Thyroid gland (tissue), 4 donors: ENCODE results near the gene SMIM10L2A. TPM values are rescaled to one million over a fixed set of nuclear protein-coding genes. Genes with fewer than 3 reads are reported as not detected.
A peak's percentile ranks its signal among the peaks of the same experiment; 100 is the strongest.
"Not testable (repeated sequence)": the region's sequence is repeated elsewhere in the genome, so short reads cannot be mapped to it uniquely, and the experiment has no call there.

Experiments used
- DNase-seq, 2 donors: peaks; one replicate each; pipeline ENCODE4 v3.0.0-alpha.2; 2019
- H3K27ac ChIP-seq, 3 donors: fragments of 200-600 bp; sonication (generic); 1 replicate in 2 of 3; 2 replicates in 1 of 3; pipeline ENCODE4 v1.5.1; 2016 to 2019; ENCODE audit warnings: mild to moderate bottlenecking in 1 of 3, moderate library complexity in 1 of 3
- H3K27me3 ChIP-seq: fragments of 200-600 bp; sonication (generic); one replicate; pipeline ENCODE4 v1.5.1; 2019
- H3K36me3 ChIP-seq, 2 donors: fragments of 200-600 bp; sonication (generic); one replicate each; pipeline ENCODE4 v1.5.1; 2016 to 2019
- H3K4me1 ChIP-seq, 2 donors: fragments of 200-600 bp; sonication (generic); one replicate each; pipeline ENCODE4 v1.5.1; 2017 to 2019
- H3K4me3 ChIP-seq, 3 donors: fragments of 200-600 bp; sonication (generic); replicated peaks in 1 of 3; 1 replicate in 2 of 3; 2 replicates in 1 of 3; pipeline ENCODE4 v1.5.1; 2016; ENCODE audit warnings: mild to moderate bottlenecking in 1 of 3
- H3K9me3 ChIP-seq: fragments of 200-600 bp; sonication (generic); one replicate; pipeline ENCODE4 v1.5.1; 2017
- POLR2A ChIP-seq, 2 donors: fragments of 450-650 bp; IDR thresholded peaks; one replicate each; pipeline ENCODE4 v1.6.1; 2017; ENCODE audit warnings: antibody characterized with exemption in 2 of 2, mild to moderate bottlenecking in 2 of 2, moderate library complexity in 1 of 2
- whole genome bisulfite sequencing, 2 donors: methylation state at CpG; one replicate each; pipeline ENCODE4 v1.1.5; 2017; 5-methylcytosine and 5-hydroxymethylcytosine counted together
- intact Hi-C: fragments of 100-400 bp; cut with DNase I; formaldehyde crosslinking; loops from one replicate; pipeline ENCODE4 v1.15.1; 2023
- total RNA-seq, 4 donors: library from RNA; depleted of rRNA; stranded (reverse); fragments of >200 nt; gene quantifications; one replicate each; pipeline ENCODE4 v1.2.3, GENCODE V29; 2016
- TF ChIP-seq, protein P1 (sequence below), 6 experiments: fragments of 200-600 bp in 3 of 6; fragments of 450-650 bp in 3 of 6; sonication (generic) in 3 of 6; IDR thresholded peaks; one replicate each; pipeline ENCODE4 v1.5.1; 2016 to 2019; ENCODE audit warnings: antibody characterized with exemption in 6 of 6, mild to moderate bottlenecking in 2 of 6, inconsistent platforms in 1 of 6, moderate library complexity in 1 of 6

The SMIM10L2A gene
- total RNA-seq, 4 donors from 2014 or later = 3.6 to 6.7 (median 4.8) TPM

DNA sequence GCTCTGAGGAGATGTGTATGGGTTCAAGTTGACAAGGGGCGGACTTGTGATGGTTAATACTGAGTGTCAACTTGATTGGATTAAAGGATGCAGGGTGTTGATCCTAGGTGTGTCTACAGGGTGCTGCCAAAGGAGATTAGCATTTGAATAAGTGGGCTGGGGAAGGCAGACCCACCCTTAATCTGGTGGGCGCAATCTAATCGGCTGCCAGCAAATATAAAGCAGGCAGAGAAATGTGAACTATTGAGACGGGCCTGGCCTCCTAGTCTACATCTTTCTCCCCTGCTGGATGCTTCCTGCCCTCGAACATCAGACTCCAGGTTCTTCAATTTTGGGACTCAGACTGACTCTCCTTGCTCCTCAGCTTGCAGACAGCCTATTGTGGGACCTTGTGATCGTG is 26.7 kb upstream of the SMIM10L2A start:
- H3K27me3 ChIP-seq = no peaks in the 10 kb centered on the region
- H3K36me3 ChIP-seq = no peaks in the 10 kb centered on the region
- TF ChIP-seq, protein P1, sequence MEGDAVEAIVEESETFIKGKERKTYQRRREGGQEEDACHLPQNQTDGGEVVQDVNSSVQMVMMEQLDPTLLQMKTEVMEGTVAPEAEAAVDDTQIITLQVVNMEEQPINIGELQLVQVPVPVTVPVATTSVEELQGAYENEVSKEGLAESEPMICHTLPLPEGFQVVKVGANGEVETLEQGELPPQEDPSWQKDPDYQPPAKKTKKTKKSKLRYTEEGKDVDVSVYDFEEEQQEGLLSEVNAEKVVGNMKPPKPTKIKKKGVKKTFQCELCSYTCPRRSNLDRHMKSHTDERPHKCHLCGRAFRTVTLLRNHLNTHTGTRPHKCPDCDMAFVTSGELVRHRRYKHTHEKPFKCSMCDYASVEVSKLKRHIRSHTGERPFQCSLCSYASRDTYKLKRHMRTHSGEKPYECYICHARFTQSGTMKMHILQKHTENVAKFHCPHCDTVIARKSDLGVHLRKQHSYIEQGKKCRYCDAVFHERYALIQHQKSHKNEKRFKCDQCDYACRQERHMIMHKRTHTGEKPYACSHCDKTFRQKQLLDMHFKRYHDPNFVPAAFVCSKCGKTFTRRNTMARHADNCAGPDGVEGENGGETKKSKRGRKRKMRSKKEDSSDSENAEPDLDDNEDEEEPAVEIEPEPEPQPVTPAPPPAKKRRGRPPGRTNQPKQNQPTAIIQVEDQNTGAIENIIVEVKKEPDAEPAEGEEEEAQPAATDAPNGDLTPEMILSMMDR (IDR thresholded peaks at IDR 0.05) = no peak
- TF ChIP-seq POLR2A (IDR thresholded peaks at IDR 0.05) = no peak
- intact Hi-C loops = no loop called here
- no peaks in the 10 kb centered on the region for H3K4me1 ChIP-seq
- no peaks in the 10 kb centered on the region for H3K9me3 ChIP-seq
- H3K27ac ChIP-seq = no peak overlapping the region
- no peak for DNase-seq
- no peak overlapping the region for H3K4me3 ChIP-seq
- WGBS, 2 donors = 86 to 96% methylated on average over 5 to 6 of the region's 6 CpGs

DNA sequence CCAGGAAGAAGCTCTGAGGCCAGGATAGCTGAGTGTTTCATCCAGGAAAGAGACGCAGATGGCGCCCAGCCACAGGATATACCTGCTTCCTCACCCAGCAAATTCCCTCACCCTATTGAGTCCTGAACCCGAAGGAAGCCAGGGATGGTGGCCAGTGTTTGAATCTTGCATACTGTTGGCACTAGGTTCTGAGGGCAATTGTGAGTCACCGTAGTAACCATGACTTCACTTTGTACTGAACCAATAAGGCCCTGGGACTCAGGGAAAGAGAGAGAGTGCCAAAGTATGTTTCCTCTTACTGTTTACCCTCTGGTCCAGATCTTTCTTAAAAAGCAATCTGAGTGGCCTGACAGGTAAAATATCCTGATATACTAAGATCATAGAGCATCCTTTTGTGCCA is 25.6 kb upstream of the SMIM10L2A start:
- no peaks in the 10 kb centered on the region for H3K9me3 ChIP-seq
- peak in 1 of 2 donors; percentile 2 for DNase-seq
- intact Hi-C loops = no loop called here
- no peaks in the 10 kb centered on the region for H3K36me3 ChIP-seq
- H3K4me1 ChIP-seq = no peaks in the 10 kb centered on the region
- TF ChIP-seq, protein P1 (IDR thresholded peaks at IDR 0.05) = no peak
- TF ChIP-seq POLR2A (IDR thresholded peaks at IDR 0.05) = no peak
- no peaks in the 10 kb centered on the region for H3K27me3 ChIP-seq
- H3K4me3 ChIP-seq = no peak overlapping the region
- WGBS, 2 donors = 68 to 88% methylated on average over 3 to 4 of the region's 4 CpGs
- H3K27ac ChIP-seq = no peak overlapping the region

DNA sequence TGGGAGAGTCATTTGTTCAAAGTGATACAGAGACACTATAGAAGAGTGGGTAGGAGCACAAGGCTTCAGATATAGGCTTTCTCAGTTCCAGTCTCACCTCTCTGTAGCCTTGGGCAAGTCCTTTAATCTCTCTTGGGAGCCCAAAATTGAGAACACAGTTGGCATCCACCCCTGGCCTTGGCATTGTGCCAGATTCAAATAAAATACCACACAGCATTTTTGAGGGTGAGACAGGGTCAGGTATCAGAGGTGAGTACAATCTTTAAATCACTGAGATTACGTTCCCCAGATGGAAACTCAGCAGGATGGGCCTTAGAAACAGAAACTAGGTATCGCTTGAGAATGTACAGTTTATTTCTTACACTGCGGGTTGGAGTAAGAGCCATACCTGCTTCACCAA is 25.2 kb upstream of the SMIM10L2A start:
- no peaks in the 10 kb centered on the region for H3K9me3 ChIP-seq
- TF ChIP-seq POLR2A (IDR thresholded peaks at IDR 0.05) = no peak
- TF ChIP-seq, protein P1 (IDR thresholded peaks at IDR 0.05) = no peak
- intact Hi-C loops = no loop called here
- no peak overlapping the region for H3K27ac ChIP-seq
- no peaks in the 10 kb centered on the region for H3K4me1 ChIP-seq
- 85 to 94% methylated on average over 3 of the region's 3 CpGs for WGBS, 2 donors
- no peak for DNase-seq
- H3K36me3 ChIP-seq = no peaks in the 10 kb centered on the region
- H3K27me3 ChIP-seq = no peaks in the 10 kb centered on the region
- no peak overlapping the region for H3K4me3 ChIP-seq

DNA sequence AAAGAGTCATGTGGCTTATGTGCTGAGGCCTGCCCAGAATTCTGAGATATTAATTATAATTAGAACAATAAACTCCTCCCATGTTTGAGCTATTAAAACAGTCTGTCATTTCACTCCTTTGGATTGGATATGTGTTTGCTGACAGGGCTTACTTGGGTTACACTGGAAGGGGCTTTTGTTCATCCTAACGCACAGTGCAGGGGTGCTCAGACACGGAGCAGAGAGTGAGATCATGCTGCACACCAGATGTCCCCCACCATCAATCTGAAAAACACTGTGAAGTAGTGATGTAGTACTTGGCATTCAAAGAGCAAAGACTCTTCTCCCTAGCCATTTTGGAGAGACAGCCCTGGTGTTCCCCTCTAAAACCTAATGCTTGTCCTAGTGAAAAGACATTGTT is 24.1 kb upstream of the SMIM10L2A start:
- Histone ChIP-seq H3K27ac (no peak overlapping the region), H3K9me3 (no peaks in the 10 kb centered on the region), H3K4me3 (no peak overlapping the region), H3K36me3 (no peaks in the 10 kb centered on the region), H3K4me1 (no peaks in the 10 kb centered on the region), H3K27me3 (no peaks in the 10 kb centered on the region)
- no peak for DNase-seq
- WGBS, 2 donors = 86 to 100% methylated on average over 2 of the region's 2 CpGs
- intact Hi-C loops = no loop called here
- TF ChIP-seq POLR2A (IDR thresholded peaks at IDR 0.05) = no peak

DNA sequence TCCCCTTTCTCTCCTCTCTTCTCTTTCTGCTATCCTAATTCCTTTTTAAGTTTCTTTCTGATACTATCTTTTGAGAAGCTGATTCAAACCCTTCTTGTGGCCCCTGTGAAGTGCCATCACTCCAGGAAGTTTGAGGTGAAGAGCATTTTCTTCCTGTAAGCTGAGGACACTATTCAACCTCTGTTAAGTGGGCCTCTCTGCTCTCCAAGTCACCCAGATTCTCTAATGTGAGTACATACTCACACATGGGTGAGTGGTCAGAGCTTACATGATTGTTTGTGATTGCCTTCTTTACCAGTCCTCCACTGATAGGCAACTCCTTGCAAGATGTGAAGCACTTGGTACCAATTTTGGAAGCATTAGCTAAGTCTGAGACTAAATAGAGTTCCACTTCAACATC is 18.4 kb upstream of the SMIM10L2A start:
- DNase-seq = no peak
- H3K4me3 ChIP-seq = no peak overlapping the region
- no peaks in the 10 kb centered on the region for H3K9me3 ChIP-seq
- H3K27ac ChIP-seq = no peak overlapping the region
- H3K27me3 ChIP-seq = no peaks in the 10 kb centered on the region
- H3K4me1 ChIP-seq = no peaks in the 10 kb centered on the region
- intact Hi-C loops = no loop called here
- TF ChIP-seq, protein P1 (IDR thresholded peaks at IDR 0.05) = no peak
- TF ChIP-seq POLR2A (IDR thresholded peaks at IDR 0.05) = no peak
- no peaks in the 10 kb centered on the region for H3K36me3 ChIP-seq

DNA sequence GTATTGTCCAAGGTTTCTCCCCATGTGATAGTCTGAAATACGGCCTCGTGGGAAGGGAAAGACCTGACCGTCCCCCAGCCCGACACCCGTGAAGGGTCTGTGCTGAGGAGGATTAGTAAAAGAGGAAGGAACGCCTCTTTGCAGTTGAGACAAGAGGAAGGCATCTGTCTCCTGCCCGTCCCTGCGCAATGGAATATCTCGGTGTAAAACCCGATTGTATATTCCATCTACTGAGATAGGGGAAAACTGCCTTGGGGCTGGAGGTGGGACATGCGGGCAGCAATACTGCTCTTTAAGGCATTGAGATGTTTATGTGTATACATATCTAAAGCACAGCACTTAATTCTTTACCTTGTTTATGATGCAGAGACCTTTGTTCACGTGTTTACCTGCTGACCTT is 15.3 kb upstream of the SMIM10L2A start:
- intact Hi-C loops, H3K27ac ChIP-seq: not testable (repeated sequence)
- WGBS, 2 donors = 45 to 74% methylated on average over 2 to 10 of the region's 12 CpGs

More for the DNA sequence above, 15.3 kb upstream of the SMIM10L2A start:
- H3K9me3 ChIP-seq, H3K27me3 ChIP-seq, H3K36me3 ChIP-seq, H3K4me1 ChIP-seq, DNase-seq, H3K4me3 ChIP-seq: not testable (repeated sequence)
